Hepatocyte (in vitro differentiated cells): Measurements from ENCODE around the gene PPP1R2. TPM values are rescaled to one million over a fixed set of nuclear protein-coding genes. Genes with fewer than 3 reads are reported as not detected.

Source experiments
- DNase-seq: peaks from one replicate; pipeline ENCODE4 v3.0.0-alpha.2; 2016; ENCODE audit warnings: low spot score
- H2AFZ ChIP-seq: fragments of 200-600 bp; sonication (generic); 2 replicates; pipeline ENCODE4 v1.6.0; 2016; ENCODE audit warnings: antibody characterized with exemption, mild to moderate bottlenecking
- H3K27ac ChIP-seq: fragments of 200-600 bp; sonication (generic); 2 replicates; pipeline ENCODE4 v1.5.1; 2016; ENCODE audit warnings: mild to moderate bottlenecking
- H3K27me3 ChIP-seq: fragments of 200-600 bp; sonication (generic); 2 replicates; pipeline ENCODE4 v1.6.1; 2016
- H3K36me3 ChIP-seq: fragments of 200-600 bp; sonication (generic); replicated peaks from 2 replicates; pipeline ENCODE4 v1.5.1; 2016; ENCODE audit warnings: low read depth; ENCODE audit not compliant: insufficient read depth
- H3K4me1 ChIP-seq: fragments of 200-600 bp; sonication (generic); 2 replicates; pipeline ENCODE4 v1.5.1; 2016; ENCODE audit warnings: mild to moderate bottlenecking, moderate library complexity; ENCODE audit not compliant: insufficient read depth
- H3K4me2 ChIP-seq: fragments of 200-600 bp; sonication (generic); 2 replicates; pipeline ENCODE4 v1.6.0; 2016
- H3K4me3 ChIP-seq: fragments of 200-600 bp; sonication (generic); 2 replicates; pipeline ENCODE4 v1.5.1; 2016; ENCODE audit warnings: mild to moderate bottlenecking
- H3K79me2 ChIP-seq: fragments of 200-600 bp; sonication (generic); 2 replicates; pipeline ENCODE4 v1.6.0; 2017; ENCODE audit warnings: mild to moderate bottlenecking
- H3K9me2 ChIP-seq: fragments of 200-600 bp; sonication (generic); replicated peaks from 2 replicates; pipeline ENCODE4 v1.6.0; 2017; ENCODE audit warnings: mild to moderate bottlenecking; ENCODE audit not compliant: insufficient read depth
- H3K9me3 ChIP-seq: fragments of 200-600 bp; sonication (generic); 2 replicates; pipeline ENCODE4 v1.5.1; 2016; ENCODE audit warnings: low read depth, mild to moderate bottlenecking
- H4K20me1 ChIP-seq: fragments of 200-600 bp; sonication (generic); 2 replicates; pipeline ENCODE4 v1.6.0; 2016; ENCODE audit warnings: mild to moderate bottlenecking; ENCODE audit not compliant: insufficient read depth, poor library complexity, severe bottlenecking
- CTCF ChIP-seq: fragments of 200-600 bp; sonication (generic); IDR thresholded peaks from 2 replicates; pipeline ENCODE4 v1.5.1; 2016; ENCODE audit warnings: antibody characterized with exemption, mild to moderate bottlenecking; ENCODE audit not compliant: poor library complexity
- EZH2 ChIP-seq: fragments of 200-600 bp; sonication (generic); IDR thresholded peaks from 2 replicates; pipeline ENCODE4 v1.6.1; 2016; ENCODE audit warnings: antibody characterized with exemption, mild to moderate bottlenecking, borderline replicate concordance
- EZH2phosphoT487 ChIP-seq: fragments of 200-600 bp; sonication (generic); IDR thresholded peaks from one replicate; pipeline ENCODE4 v1.6.1; 2018; ENCODE audit warnings: antibody characterized with exemption, mild to moderate bottlenecking, low read depth, moderate library complexity; ENCODE audit not compliant: unreplicated experiment, severe bottlenecking
- WGBS: methylation state at CpG from one replicate; pipeline ENCODE4 v1.1.6; 2016; ENCODE audit warnings: low lambda C conversion rate; ENCODE audit errors: missing lambda C conversion rate; 5-methylcytosine and 5-hydroxymethylcytosine counted together
- polyA plus RNA-seq: library from polyadenylated mRNA; unstranded; fragments of >200 nt; fragmentation: Nextera tagmentation; extraction: Ambion mirVana; gene quantifications from 2 replicates; pipeline ENCODE4 v1.2.1, GENCODE V29; 2016
- total RNA-seq: library from RNA; depleted of rRNA; stranded (reverse); fragments of >200 nt; gene quantifications from 2 replicates; pipeline ENCODE4 v1.2.3, GENCODE V29; 2014

Gene PPP1R2
- total and polyA plus RNA-seq, 2 experiments from 2014 or later, result 49.1 to 53.4 TPM

GRCh38 chr3:195532345-195532744, 10.8 kb downstream of the PPP1R2 start:
- no peaks in the 10 kb centered on the region for H3K9me3 ChIP-seq
- H3K4me2 ChIP-seq, result no peak overlapping the region
- WGBS, result 70% methylated on average over 3 of the region's 3 CpGs
- no peak for DNase-seq
- no peak overlapping the region for H2AFZ ChIP-seq
- H3K36me3 ChIP-seq, result no peaks in the 10 kb centered on the region
- TF ChIP-seq EZH2phosphoT487 (no peak), EZH2 (no peak), CTCF (no peak)
- peaks cover 42% of the 10 kb centered on the region for H4K20me1 ChIP-seq
- H3K27ac ChIP-seq, result no peak overlapping the region
- no peaks in the 10 kb centered on the region for H3K9me2 ChIP-seq
- no peak overlapping the region for H3K4me3 ChIP-seq
- H3K4me1 ChIP-seq, result no peaks in the 10 kb centered on the region
- no peaks in the 10 kb centered on the region for H3K27me3 ChIP-seq
- H3K79me2 ChIP-seq, result peaks cover 87% of the 10 kb centered on the region

- H3K36me3 ChIP-seq, result no peaks in the 10 kb centered on the region
- TF ChIP-seq EZH2 (no peak), EZH2phosphoT487 (no peak), CTCF (no peak)
- H2AFZ ChIP-seq, result no peak overlapping the region
- H3K4me2 ChIP-seq, result no peak overlapping the region
- 98% methylated on average over 5 of the region's 5 CpGs for WGBS
- peaks cover 82% of the 10 kb centered on the region for H3K79me2 ChIP-seq
- H3K4me3 ChIP-seq, result no peak overlapping the region
- no peak overlapping the region for H3K27ac ChIP-seq
- H3K9me2 ChIP-seq, result no peaks in the 10 kb centered on the region
- peaks cover 36% of the 10 kb centered on the region for H4K20me1 ChIP-seq
- DNase-seq, result no peak
- no peaks in the 10 kb centered on the region for H3K4me1 ChIP-seq
- no peaks in the 10 kb centered on the region for H3K9me3 ChIP-seq
- H3K27me3 ChIP-seq, result no peaks in the 10 kb centered on the region
These were observed 11.4 kb downstream of the PPP1R2 start for GRCh38 chr3:195531683-195532082.

GRCh38 chr3:195526492-195526891, 16.6 kb downstream of the PPP1R2 start:
- Histone ChIP-seq H3K4me2 (no peak overlapping the region), H4K20me1 (peaks cover 8% of the 10 kb centered on the region), H3K36me3 (no peaks in the 10 kb centered on the region), H3K27ac (no peak overlapping the region), H3K4me3 (no peak overlapping the region), H3K9me3 (no peaks in the 10 kb centered on the region), H3K27me3 (no peaks in the 10 kb centered on the region), H2AFZ (no peak overlapping the region), H3K9me2 (no peaks in the 10 kb centered on the region), H3K79me2 (peaks cover 30% of the 10 kb centered on the region), H3K4me1 (no peaks in the 10 kb centered on the region)
- WGBS, result 100% methylated on average over 4 of the region's 4 CpGs
- TF ChIP-seq EZH2phosphoT487 (no peak), EZH2 (no peak), CTCF (no peak)
- no peak for DNase-seq
